ENCODE results near the gene CNGA1. TPM values are rescaled to one million over a fixed set of nuclear protein-coding genes. Genes with fewer than 3 reads are reported as not detected.

The CNGA1 gene
- total and polyA plus RNA-seq, 10 donors: 0.39 to 13.2 (median 3.5) TPM

DNA sequence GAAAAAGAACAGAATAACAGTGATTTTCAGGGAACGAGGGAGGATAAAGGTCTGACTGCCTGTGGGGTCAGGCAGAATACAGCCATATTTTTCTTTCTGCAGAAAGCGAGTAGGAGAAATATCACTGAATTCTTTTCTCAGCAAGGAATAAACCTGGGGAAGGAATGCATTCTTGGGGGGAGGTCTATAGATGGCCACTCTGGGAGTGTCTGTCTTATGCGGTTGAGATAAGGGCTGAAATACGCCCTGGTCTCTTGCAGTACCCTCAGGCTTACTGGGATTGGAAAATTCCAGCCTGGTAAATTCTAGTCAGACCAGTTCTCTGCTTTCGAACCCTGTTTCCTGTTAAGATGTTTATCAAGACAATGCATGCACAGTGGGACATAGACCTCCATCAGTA, 26.3 kb downstream of the CNGA1 start:
- TF ChIP-seq POLR2AphosphoS5 (IDR thresholded peaks at IDR 0.05) (no peak), POLR2A (IDR thresholded peaks at IDR 0.05) (no peak)
- TF ChIP-seq, protein P1, sequence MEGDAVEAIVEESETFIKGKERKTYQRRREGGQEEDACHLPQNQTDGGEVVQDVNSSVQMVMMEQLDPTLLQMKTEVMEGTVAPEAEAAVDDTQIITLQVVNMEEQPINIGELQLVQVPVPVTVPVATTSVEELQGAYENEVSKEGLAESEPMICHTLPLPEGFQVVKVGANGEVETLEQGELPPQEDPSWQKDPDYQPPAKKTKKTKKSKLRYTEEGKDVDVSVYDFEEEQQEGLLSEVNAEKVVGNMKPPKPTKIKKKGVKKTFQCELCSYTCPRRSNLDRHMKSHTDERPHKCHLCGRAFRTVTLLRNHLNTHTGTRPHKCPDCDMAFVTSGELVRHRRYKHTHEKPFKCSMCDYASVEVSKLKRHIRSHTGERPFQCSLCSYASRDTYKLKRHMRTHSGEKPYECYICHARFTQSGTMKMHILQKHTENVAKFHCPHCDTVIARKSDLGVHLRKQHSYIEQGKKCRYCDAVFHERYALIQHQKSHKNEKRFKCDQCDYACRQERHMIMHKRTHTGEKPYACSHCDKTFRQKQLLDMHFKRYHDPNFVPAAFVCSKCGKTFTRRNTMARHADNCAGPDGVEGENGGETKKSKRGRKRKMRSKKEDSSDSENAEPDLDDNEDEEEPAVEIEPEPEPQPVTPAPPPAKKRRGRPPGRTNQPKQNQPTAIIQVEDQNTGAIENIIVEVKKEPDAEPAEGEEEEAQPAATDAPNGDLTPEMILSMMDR (IDR thresholded peaks at IDR 0.05 in 8 of 11, conservative IDR thresholded peaks at IDR 0.05 in 3 of 11): no peak
- H3K4me1 ChIP-seq: no peaks in the 10 kb centered on the region
- H3K27me3 ChIP-seq (replicated peaks in 1 of 7): no peaks in the 10 kb centered on the region
- H3K36me3 ChIP-seq: no peaks in the 10 kb centered on the region
- H3K27ac ChIP-seq: no peak overlapping the region
- WGBS, 5 donors: 85 to 95% (median 92%) methylated on average over 5 of the region's 5 CpGs
- H3K9me3 ChIP-seq: peaks cover 0 to 36% (median 32%) of the 10 kb centered on the region in 8 donors
- intact Hi-C loops (cut with DNase I; ENCODE audit: low total_unique reads): no loop called here
- H3K4me3 ChIP-seq: no peak overlapping the region
- no peak for DNase-seq

DNA sequence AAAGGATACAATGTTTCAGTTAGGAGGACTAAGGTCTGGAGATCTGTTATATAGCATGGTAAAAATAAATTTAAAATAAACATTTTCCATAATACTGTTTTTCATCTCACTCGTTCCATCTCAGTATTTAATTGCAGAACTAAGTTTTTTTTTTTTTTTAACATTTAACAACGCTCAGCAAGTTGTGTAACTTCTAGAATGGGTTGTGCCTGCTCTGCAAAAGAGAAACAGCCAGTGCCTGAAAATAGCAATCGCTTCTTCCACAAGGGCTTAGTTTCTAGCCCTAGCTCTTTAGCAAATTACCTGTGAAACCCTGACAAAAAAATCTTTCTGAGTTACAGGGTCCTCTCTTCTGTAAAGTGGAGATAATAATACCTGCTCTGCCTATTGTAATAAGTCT, 41.9 kb downstream of the CNGA1 start:
- no peaks in the 10 kb centered on the region for H3K36me3 ChIP-seq
- TF ChIP-seq POLR2A (IDR thresholded peaks at IDR 0.05): no peak
- TF ChIP-seq POLR2AphosphoS5 (IDR thresholded peaks at IDR 0.05): no peak
- TF ChIP-seq, protein P1 (IDR thresholded peaks at IDR 0.05 in 8 of 11, conservative IDR thresholded peaks at IDR 0.05 in 3 of 11): no peak
- peaks cover 0 to 4% (median 0%) of the 10 kb centered on the region in 6 donors for H3K4me1 ChIP-seq
- no peaks in the 10 kb centered on the region for H3K9me3 ChIP-seq
- DNase-seq: no peak
- no peak overlapping the region for H3K4me3 ChIP-seq
- WGBS, 5 donors: 44 to 67% (median 58%) methylated on average over 3 of the region's 3 CpGs
- H3K27me3 ChIP-seq (replicated peaks in 1 of 7): no peaks in the 10 kb centered on the region
- no peak overlapping the region for H3K27ac ChIP-seq
- intact Hi-C loops (cut with DNase I; ENCODE audit: low total_unique reads): no loop called here

DNA sequence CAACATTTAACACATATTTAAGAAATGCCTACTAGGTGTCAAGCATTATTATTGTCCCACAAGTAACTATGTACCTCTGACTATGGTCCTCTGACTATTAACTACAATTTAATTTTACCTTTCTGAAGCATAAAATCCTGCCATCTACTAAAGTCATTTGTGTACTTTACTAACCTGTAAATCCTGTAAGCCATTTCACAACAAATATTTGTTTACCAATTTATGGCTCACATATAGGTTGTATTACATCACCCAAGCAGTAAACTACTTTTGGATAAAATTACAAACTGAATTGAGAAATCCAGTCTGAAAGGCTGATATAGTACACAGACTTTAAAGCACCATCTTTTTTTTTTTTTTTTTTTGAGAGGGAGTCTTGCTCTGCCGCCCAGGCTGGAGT, 43.8 kb downstream of the CNGA1 start:
- 88 to 100% (median 92%) methylated on average over 1 of the region's 1 CpG for WGBS, 5 donors
- DNase-seq: no peak
- H3K4me1 ChIP-seq: peaks cover 0 to 4% (median 0%) of the 10 kb centered on the region in 6 donors
- H3K27ac ChIP-seq: peak overlapping the region in 3 of 8 donors; percentile 3 to 13 (median 9)
- TF ChIP-seq, protein P1 (IDR thresholded peaks at IDR 0.05 in 8 of 11, conservative IDR thresholded peaks at IDR 0.05 in 3 of 11): no peak
- no peak for TF ChIP-seq POLR2A (IDR thresholded peaks at IDR 0.05)
- no peak for TF ChIP-seq POLR2AphosphoS5 (IDR thresholded peaks at IDR 0.05)
- no peak overlapping the region for H3K4me3 ChIP-seq
- H3K9me3 ChIP-seq: no peaks in the 10 kb centered on the region
- no peaks in the 10 kb centered on the region for H3K36me3 ChIP-seq
- no peaks in the 10 kb centered on the region for H3K27me3 ChIP-seq (replicated peaks in 1 of 7)
- intact Hi-C loops (cut with DNase I; ENCODE audit: low total_unique reads): no loop called here

DNA sequence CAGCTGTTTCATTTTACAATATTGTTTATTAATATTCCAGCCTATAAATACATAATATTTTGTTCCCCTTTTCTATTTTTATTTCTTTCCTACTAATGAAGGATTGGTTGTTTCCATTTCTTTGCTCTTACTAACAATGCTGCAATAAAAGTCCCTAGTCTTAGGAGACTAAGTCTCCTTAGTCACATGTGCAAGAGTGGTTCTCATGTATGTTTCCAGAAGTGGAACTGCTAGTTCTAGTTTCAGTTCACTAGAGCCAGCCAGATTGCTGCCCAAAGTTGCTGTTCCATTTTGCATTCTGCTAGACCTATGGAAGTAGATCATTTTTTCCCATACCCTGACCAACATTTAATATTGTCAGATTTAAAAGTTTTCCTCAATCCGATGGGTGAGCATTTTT, 44.3 kb downstream of the CNGA1 start:
- intact Hi-C loops (cut with DNase I; ENCODE audit: low total_unique reads): no loop called here
- Histone ChIP-seq H3K27me3 (replicated peaks in 1 of 7) (no peaks in the 10 kb centered on the region), H3K4me3 (no peak overlapping the region), H3K9me3 (no peaks in the 10 kb centered on the region), H3K36me3 (no peaks in the 10 kb centered on the region), H3K27ac (peak overlapping the region in 3 of 8 donors; percentile 3 to 13 (median 9)), H3K4me1 (peaks cover 0 to 4% (median 0%) of the 10 kb centered on the region in 6 donors)
- no peak for TF ChIP-seq POLR2AphosphoS5 (IDR thresholded peaks at IDR 0.05)
- TF ChIP-seq, protein P1 (IDR thresholded peaks at IDR 0.05 in 8 of 11, conservative IDR thresholded peaks at IDR 0.05 in 3 of 11): no peak
- TF ChIP-seq POLR2A (IDR thresholded peaks at IDR 0.05): no peak
- no peak for DNase-seq
- WGBS, 5 donors: 86 to 98% (median 93%) methylated on average over 1 of the region's 1 CpG

Measured in spleen (tissue), 11 donors.